ENCODE measurements around the gene B4GALNT3.

B4GALNT3 gene

GRCh38 chr12:581321-581720 lies 121.6 kb downstream of the B4GALNT3 start:
- no peak for DNase-seq (ENCODE audit: extremely low read depth, low read depth)
- H3K4me3 ChIP-seq (replicated peaks; ENCODE audit: low read depth, low read length), result no peak overlapping the region
- no peak for TF ChIP-seq CTCF (IDR thresholded peaks at IDR 0.05; ENCODE audit: low read depth, low read length, missing control alignments)

- TF ChIP-seq CTCF (IDR thresholded peaks at IDR 0.05; ENCODE audit: low read depth, low read length, missing control alignments), result no peak
- no peak overlapping the region for H3K4me3 ChIP-seq (replicated peaks; ENCODE audit: low read depth, low read length)
- DNase-seq (ENCODE audit: extremely low read depth, low read depth), result no peak
Observed at GRCh38 chr12:581746-582145, 122.0 kb downstream of the B4GALNT3 start.

GRCh38 chr12:583251-583869 lies 123.6 kb downstream of the B4GALNT3 start:
- no peak for DNase-seq (ENCODE audit: extremely low read depth, low read depth)
- no peak for TF ChIP-seq CTCF (IDR thresholded peaks at IDR 0.05; ENCODE audit: low read depth, low read length, missing control alignments)
- H3K4me3 ChIP-seq (replicated peaks; ENCODE audit: low read depth, low read length), result no peak overlapping the region

GRCh38 chr12:585062-586061 lies 125.6 kb downstream of the B4GALNT3 start:
- no peak for TF ChIP-seq CTCF (IDR thresholded peaks at IDR 0.05; ENCODE audit: low read depth, low read length, missing control alignments)
- DNase-seq (ENCODE audit: extremely low read depth, low read depth), result no peak
- no peak overlapping the region for H3K4me3 ChIP-seq (replicated peaks; ENCODE audit: low read depth, low read length)

- no peak overlapping the region for H3K4me3 ChIP-seq (replicated peaks; ENCODE audit: low read depth, low read length)
- TF ChIP-seq CTCF (IDR thresholded peaks at IDR 0.05; ENCODE audit: low read depth, low read length, missing control alignments), result no peak
- DNase-seq (ENCODE audit: extremely low read depth, low read depth), result no peak
Observed at GRCh38 chr12:586318-587071, 126.8 kb downstream of the B4GALNT3 start.

GRCh38 chr12:587132-588023 lies 127.6 kb downstream of the B4GALNT3 start:
- DNase-seq (ENCODE audit: extremely low read depth, low read depth), result no peak
- H3K4me3 ChIP-seq (replicated peaks; ENCODE audit: low read depth, low read length), result no peak overlapping the region
- TF ChIP-seq CTCF (IDR thresholded peaks at IDR 0.05; ENCODE audit: low read depth, low read length, missing control alignments), result no peak

All from HFF-Myc (cell line).